GM12878 (cell line): ENCODE data around the gene SIDT1. TPM values are rescaled to one million over a fixed set of nuclear protein-coding genes. Genes with fewer than 3 reads are reported as not detected.

Experiments used
- ATAC-seq: fragments of 200-7000 bp; cut with Tn5 transposase; 3 replicates; pipeline ENCODE4 v1.9.1; 2020; ENCODE audit warnings: mild to moderate bottlenecking, moderate library complexity
- BruUV-seq: library from RNA; stranded (reverse); fragments of 400-500 nt; replicated peaks from 2 replicates; lab custom pipeline; 2021; lab: Mats Ljungman, UMichigan
- CTCF ChIA-PET: fragments of 300-600 bp; sonication (Branson Sonifier 250); formaldehyde crosslinking; extraction: SDS; loops from one replicate; lab custom pipeline; 2021; ENCODE audit warnings: inconsistent platforms; lab: Yijun Ruan, JAX
- POLR2A ChIA-PET: fragments of 350-600 bp; formaldehyde crosslinking; extraction: SDS; loops from one replicate; lab custom pipeline; 2021; ENCODE audit warnings: inconsistent platforms; lab: Charles Lee
- RAD21 ChIA-PET: fragments of 300-600 bp; sonication (Branson Sonifier 250); formaldehyde crosslinking; loops from one replicate; lab custom pipeline; 2023; ENCODE audit warnings: antibody characterized with exemption; ENCODE audit not compliant: unreplicated experiment; lab: Charles Lee
- SMC1A ChIA-PET: fragments of 300-600 bp; sonication (Branson Sonifier 250); formaldehyde crosslinking; loops from one replicate; lab custom pipeline; 2023; ENCODE audit not compliant: unreplicated experiment, uncharacterized antibody; lab: Charles Lee
- DNase-seq: peaks from one replicate; pipeline ENCODE4 v3.0.0-alpha.2; 2011; ENCODE audit warnings: low read depth, low spot score
- FAIRE-seq: peaks from 3 replicates; lab custom pipeline; 2011; peaks lifted over from hg19 to GRCh38; lab: Jason Lieb, UNC
- H2AFZ ChIP-seq: 2 replicates; pipeline ENCODE4 v1.6.0; 2011; ENCODE audit warnings: low read depth, low read length, control low read depth; ENCODE audit not compliant: control insufficient read depth
- H3K27ac ChIP-seq: 2 replicates; pipeline ENCODE4 v1.5.1; 2011; ENCODE audit warnings: control low read depth; ENCODE audit not compliant: control insufficient read depth, insufficient read depth
- H3K27me3 ChIP-seq, 2 experiments: replicated peaks in 1 of 2; 2 replicates each; pipeline versions ENCODE4 v1.6.0 to v1.6.1; 2011; ENCODE audit warnings: low read length in 1 of 2; ENCODE audit not compliant: control insufficient read depth in 2 of 2, insufficient read depth in 2 of 2
- H3K36me3 ChIP-seq, 2 experiments: 2 replicates each; pipeline ENCODE4 v1.5.1; 2011; ENCODE audit warnings: low read length in 1 of 2; ENCODE audit not compliant: control insufficient read depth in 2 of 2, insufficient read depth in 2 of 2
- H3K4me1 ChIP-seq: 2 replicates; pipeline ENCODE4 v1.6.1; 2011; ENCODE audit warnings: mild to moderate bottlenecking, low read length, moderate library complexity, mixed read lengths; ENCODE audit not compliant: control insufficient read depth, insufficient read depth
- H3K4me2 ChIP-seq: 2 replicates; pipeline ENCODE4 v1.6.0; 2011; ENCODE audit warnings: control low read depth; ENCODE audit not compliant: control insufficient read depth, insufficient read depth
- H3K4me3 ChIP-seq: fragments of 200-600 bp; sonication (generic); 2 replicates; pipeline ENCODE4 v1.5.1; 2016
- H3K79me2 ChIP-seq: 2 replicates; pipeline ENCODE4 v1.6.0; 2011; ENCODE audit warnings: low read length; ENCODE audit not compliant: control insufficient read depth, insufficient read depth
- H3K9ac ChIP-seq: 2 replicates; pipeline ENCODE4 v1.8.0; 2011; ENCODE audit warnings: low read length, control low read depth, mixed read lengths; ENCODE audit not compliant: control insufficient read depth, insufficient read depth
- H3K9me3 ChIP-seq: replicated peaks from 3 replicates; pipeline ENCODE4 v1.5.1; 2011; ENCODE audit warnings: mild to moderate bottlenecking, low read length; ENCODE audit not compliant: control insufficient read depth, insufficient read depth
- H4K20me1 ChIP-seq: 2 replicates; pipeline ENCODE4 v1.6.0; 2011; ENCODE audit not compliant: control insufficient read depth, insufficient read depth
- ATF2 ChIP-seq: IDR thresholded peaks from 2 replicates; pipeline ENCODE4 v1.6.1; 2012; ENCODE audit warnings: low read length, inconsistent platforms
- ATF3 ChIP-seq: IDR thresholded peaks from 2 replicates; pipeline ENCODE4 v1.6.1; 2011; ENCODE audit warnings: low read depth, mild to moderate bottlenecking, low read length, moderate library complexity, borderline replicate concordance; ENCODE audit errors: extremely low read depth
- IKZF2 ChIP-seq, 2 experiments: fragments of 450-650 bp; IDR thresholded peaks; 2 replicates each; pipeline ENCODE4 v1.6.1; 2017; ENCODE audit warnings: mild to moderate bottlenecking in 2 of 2, moderate library complexity in 2 of 2
- NR2C1 ChIP-seq: fragments of 450-650 bp; IDR thresholded peaks from 2 replicates; pipeline ENCODE4 v1.6.1; 2017; ENCODE audit warnings: antibody characterized with exemption, mild to moderate bottlenecking, moderate library complexity
- RELB ChIP-seq: fragments of 450-650 bp; IDR thresholded peaks from 2 replicates; pipeline ENCODE4 v1.6.1; 2017; ENCODE audit warnings: low read depth, mild to moderate bottlenecking, moderate library complexity
- SMARCA5 ChIP-seq: fragments of 450-650 bp; IDR thresholded peaks from 2 replicates; pipeline ENCODE4 v1.6.1; 2017; ENCODE audit warnings: mild to moderate bottlenecking
- SP1 ChIP-seq: IDR thresholded peaks from one replicate; pipeline ENCODE4 v1.6.1; 2011; ENCODE audit warnings: low read depth, low read length
- STAT3 ChIP-seq: IDR thresholded peaks from 2 replicates; pipeline ENCODE4 v1.6.1; 2011; ENCODE audit warnings: low read depth, low read length, improper control_type of control experiment
- TBL1XR1 ChIP-seq: IDR thresholded peaks from 2 replicates; pipeline ENCODE4 v1.6.1; 2012; ENCODE audit warnings: low read depth, low read length, improper control_type of control experiment
- USF2 ChIP-seq: IDR thresholded peaks from 2 replicates; pipeline ENCODE4 v1.6.1; 2011; ENCODE audit warnings: low read depth, low read length, improper control_type of control experiment, borderline replicate concordance
- ZBTB4 ChIP-seq: fragments of 450-650 bp; formaldehyde crosslinking; IDR thresholded peaks from 2 replicates; pipeline ENCODE4 v1.4.0; 2022; ENCODE audit warnings: mild to moderate bottlenecking, moderate library complexity
- ZNF217 ChIP-seq: fragments of 450-650 bp; IDR thresholded peaks from 2 replicates; pipeline ENCODE4 v1.6.1; 2017; ENCODE audit warnings: antibody characterized with exemption, mild to moderate bottlenecking
- WGBS: methylation state at CpG from one replicate; pipeline ENCODE4 v1.1.6; 2016; ENCODE audit warnings: low lambda C conversion rate; ENCODE audit not compliant: insufficient replicate concordance, insufficient coverage; ENCODE audit errors: missing lambda C conversion rate; 5-methylcytosine and 5-hydroxymethylcytosine counted together
- in situ Hi-C: fragments of 300-500 bp; cut with MboI; formaldehyde crosslinking; loops from 9 replicates; pipeline ENCODE4 v1.14.3; 2018; ENCODE audit warnings: mixed read lengths
- intact Hi-C: fragments of 100-400 bp; cut with micrococcal nuclease; formaldehyde crosslinking; loops from one replicate; pipeline ENCODE4 v1.14.2; 2022; ENCODE audit not compliant: unreplicated experiment
- polyA plus RNA-seq, 11 experiments: library from polyadenylated mRNA; depleted of rRNA in 4 of 11; unstranded in 6 of 11; stranded (reverse) in 5 of 11; fragments of >200 nt; fragmentation: Nextera tagmentation in 4 of 11; fragmentation: Illumina TruSeq in 1 of 11; extraction: Ambion mirVana in 4 of 11; extraction: Trizol in 1 of 11; gene quantifications; 1 replicate in 1 of 11; 2 replicates in 10 of 11; pipeline versions ENCODE4 v1.2.1 to v1.2.3, GENCODE V29; 2011 to 2016; ENCODE audit warnings: inconsistent platforms in 2 of 11, missing spikeins in 2 of 11, low read depth in 1 of 11
- total RNA-seq, 4 experiments: library from RNA; depleted of rRNA in 3 of 4; stranded (reverse); fragments of >200 nt in 3 of 4; fragmentation: Illumina TruSeq in 1 of 4; extraction: Trizol in 1 of 4; gene quantifications; 2 replicates each; pipeline versions ENCODE4 v1.2.1 to v1.2.3, GENCODE V29; 2013 to 2021

Gene SIDT1
- total and polyA plus RNA-seq, 10 of the 15 experiments (the other 5 are each of a cell fraction or from before 2014, with no cell fraction given), result 3.0 to 45.0 (median 26.6) TPM

- no peak overlapping the region for H3K9ac ChIP-seq
- no peak for DNase-seq
- H3K79me2 ChIP-seq, result no peaks in the 10 kb centered on the region; the same call in 1 of the 2 replicates
- no peak for FAIRE-seq
- peaks cover 0 to 21% of the 10 kb centered on the region in 2 experiments; a peak in 2 of 4 replicates for H3K36me3 ChIP-seq
- BruUV-seq, result no TSS peak
- no peak for TF ChIP-seq IKZF2 (IDR thresholded peaks at IDR 0.05)
- no peak for TF ChIP-seq SMARCA5
- no peak for TF ChIP-seq ATF2
- TF ChIP-seq ZNF217, result no peak
- no peak for TF ChIP-seq STAT3
- no peak for TF ChIP-seq ZBTB4
- no peak for TF ChIP-seq SP1
- no peak for TF ChIP-seq ATF3
- no peak for TF ChIP-seq RELB
- TF ChIP-seq USF2, result no peak
- no peak for TF ChIP-seq TBL1XR1
- no peak for TF ChIP-seq NR2C1
- H3K9me3 ChIP-seq, result no peaks in the 10 kb centered on the region
- no peaks in the 10 kb centered on the region for H3K4me1 ChIP-seq
- in situ Hi-C loops, result loop anchor here (5.0 kb wide), 1 partner anchor 79 kb away; no protein-coding TSS in a partner anchor
- ChIA-PET CTCF (interaction anchor here (1.2 to 1.3 kb wide), 3 partner anchors 55 to 78 kb away, joined by 3 to 4 read pairs (median 3); no protein-coding TSS in a partner anchor), RAD21 (no interaction called here), SMC1A (interaction anchor here (0.9 to 1.1 kb wide), 2 partner anchors 16 to 17 kb away, joined by 3 read pairs; no protein-coding TSS in a partner anchor), POLR2A (interaction anchor here (0.9 kb wide), 1 partner anchor 10 kb away, joined by 3 read pairs; no protein-coding TSS in a partner anchor)
- no peaks in the 10 kb centered on the region for H3K27me3 ChIP-seq
- no peak overlapping the region for H3K4me3 ChIP-seq
- H3K27ac ChIP-seq, result no peak overlapping the region
- no peak overlapping the region for H3K4me2 ChIP-seq
- H4K20me1 ChIP-seq, result no peaks in the 10 kb centered on the region
- 100% methylated on average over 2 of the region's 2 CpGs for whole genome bisulfite sequencing
- no peak overlapping the region for H2AFZ ChIP-seq
- no peak for ATAC-seq
- intact Hi-C loops, result no loop called here
These were observed 39.0 kb downstream of the SIDT1 start for GRCh38 chr3:113571360-113571759.
